HG02588 (cell line): ENCODE data around the gene PET117.
"Not testable (repeated sequence)": the region's sequence is repeated elsewhere in the genome, so short reads cannot be mapped to it uniquely, and the experiment has no call there.

Experiments used
- ATAC-seq: cut with Tn5 transposase; IDR thresholded peaks from one replicate; pipeline ENCODE4 v1.9.1; 2021; ENCODE audit warnings: mild to moderate bottlenecking, moderate library complexity; ENCODE audit not compliant: unreplicated experiment

Gene PET117

GRCh38 chr20:18156045-18156444, 18.4 kb downstream of the PET117 start:
- ATAC-seq, result no peak

- no peak for ATAC-seq
Observed at GRCh38 chr20:18164356-18164755, 26.7 kb downstream of the PET117 start.

- ATAC-seq, result no peak
Observed at GRCh38 chr20:18165553-18165952, 27.9 kb downstream of the PET117 start.

GRCh38 chr20:18166241-18166881, 28.7 kb downstream of the PET117 start:
- no peak for ATAC-seq

GRCh38 chr20:18166950-18167349, 29.3 kb downstream of the PET117 start:
- ATAC-seq, result no peak

- ATAC-seq, result no peak
Observed at GRCh38 chr20:18172379-18172778, 34.7 kb downstream of the PET117 start.

GRCh38 chr20:18174906-18175683, 37.4 kb downstream of the PET117 start:
- no peak for ATAC-seq

- ATAC-seq, result no peak
Observed at GRCh38 chr20:18176318-18176785, 38.7 kb downstream of the PET117 start.

GRCh38 chr20:18180366-18180765, 42.7 kb downstream of the PET117 start:
- not testable (repeated sequence) for ATAC-seq

GRCh38 chr20:18180815-18181214, 43.2 kb downstream of the PET117 start:
- ATAC-seq, result no peak

- no peak for ATAC-seq
Observed at GRCh38 chr20:18187020-18187419, 49.4 kb downstream of the PET117 start.

GRCh38 chr20:18188434-18188833, 50.8 kb downstream of the PET117 start:
- ATAC-seq, result no peak

- no peak for ATAC-seq
Observed at GRCh38 chr20:18190338-18191233, 52.9 kb downstream of the PET117 start.

GRCh38 chr20:18191306-18191705, 53.6 kb downstream of the PET117 start:
- ATAC-seq, result no peak
